ENCODE data around the gene RACGAP1.

Gene RACGAP1

DNA sequence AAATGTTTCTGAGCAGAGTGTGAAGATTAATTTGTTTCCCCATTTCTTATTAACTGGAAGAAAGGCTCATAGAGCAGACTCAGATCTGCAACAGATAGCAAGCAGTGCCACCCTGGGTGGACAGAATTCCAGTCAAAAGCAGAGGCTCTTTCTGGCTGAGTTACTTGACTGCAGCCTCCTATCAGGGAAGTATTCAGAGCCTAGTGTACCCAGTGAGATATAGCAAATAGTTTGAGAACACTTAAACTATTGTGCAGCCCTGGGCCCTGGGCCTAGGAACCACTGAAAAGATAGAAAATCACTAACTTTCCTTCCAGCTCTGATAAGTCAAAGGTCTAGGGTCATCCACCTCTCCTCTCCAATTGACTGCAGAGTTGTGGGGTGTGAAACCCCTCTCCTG is 86.0 kb downstream of the RACGAP1 start:
- DNase-seq, result no peak
